ENCODE measurements around the gene RIN1.

RIN1 gene

GRCh38 chr11:66332371-66333219, 3.6 kb downstream of the RIN1 start:
- no peak overlapping the region for H2BK15ac ChIP-seq (replicated peaks; ENCODE audit: low read depth)
- no peaks in the 10 kb centered on the region for H3K36me3 ChIP-seq (ENCODE audit: control insufficient read depth, insufficient read depth, low read length)
- no peak overlapping the region for H3K4me2 ChIP-seq (ENCODE audit: low read length)
- no peak overlapping the region for H4K8ac ChIP-seq (ENCODE audit: low read depth, low read length)
- H3K27me3 ChIP-seq (ENCODE audit: insufficient read depth, low read length, poor library complexity), result no peaks in the 10 kb centered on the region
- H3K27ac ChIP-seq (ENCODE audit: low read depth, low read length), result no peak overlapping the region
- H2BK120ac ChIP-seq (ENCODE audit: low read depth, low read length), result no peak overlapping the region
- H2BK5ac ChIP-seq (ENCODE audit: low read length), result no peak overlapping the region
- no peak overlapping the region for H3K9ac ChIP-seq (ENCODE audit: low read length)
- H3K4me1 ChIP-seq (ENCODE audit: control insufficient read depth, low read depth, low read length), result peaks cover 6% of the 10 kb centered on the region
- H3K4ac ChIP-seq (ENCODE audit: low read depth, low read length), result no peak overlapping the region
- no peak overlapping the region for H3K18ac ChIP-seq (ENCODE audit: low read length)
- WGBS (ENCODE audit: extremely low coverage, insufficient coverage, low lambda C conversion rate), result no CpG with 5 or more reads among the region's 18 CpGs
- no peaks in the 10 kb centered on the region for H3K79me1 ChIP-seq (ENCODE audit: low read length)
- H3K4me3 ChIP-seq (ENCODE audit: low read length), result no peak overlapping the region
- no peak overlapping the region for H3K23ac ChIP-seq (ENCODE audit: low read length)
- no peaks in the 10 kb centered on the region for H3K79me2 ChIP-seq (ENCODE audit: control insufficient read depth, insufficient read depth, low read length)
- no peak overlapping the region for H2AK5ac ChIP-seq (ENCODE audit: low read length)
- no peak overlapping the region for H3K56ac ChIP-seq (ENCODE audit: low read length)
- no peak overlapping the region for H4K5ac ChIP-seq (ENCODE audit: low read length)
- no peak for DNase-seq

GRCh38 chr11:66331542-66332370, 4.5 kb downstream of the RIN1 start:
- Histone ChIP-seq H3K56ac (ENCODE audit: low read length) (no peak overlapping the region), H3K4me1 (ENCODE audit: control insufficient read depth, low read depth, low read length) (peaks cover 6% of the 10 kb centered on the region), H2BK15ac (replicated peaks; ENCODE audit: low read depth) (no peak overlapping the region), H3K23ac (ENCODE audit: low read length) (no peak overlapping the region), H3K79me2 (ENCODE audit: control insufficient read depth, insufficient read depth, low read length) (no peaks in the 10 kb centered on the region), H3K18ac (ENCODE audit: low read length) (no peak overlapping the region), H2BK120ac (ENCODE audit: low read depth, low read length) (no peak overlapping the region), H2AK5ac (ENCODE audit: low read length) (no peak overlapping the region), H3K36me3 (ENCODE audit: control insufficient read depth, insufficient read depth, low read length) (no peaks in the 10 kb centered on the region), H3K4me3 (ENCODE audit: low read length) (no peak overlapping the region), H3K9ac (ENCODE audit: low read length) (no peak overlapping the region), H2BK5ac (ENCODE audit: low read length) (no peak overlapping the region), H3K27me3 (ENCODE audit: insufficient read depth, low read length, poor library complexity) (no peaks in the 10 kb centered on the region), H3K4ac (ENCODE audit: low read depth, low read length) (no peak overlapping the region), H4K5ac (ENCODE audit: low read length) (no peak overlapping the region), H3K4me2 (ENCODE audit: low read length) (no peak overlapping the region), H3K27ac (ENCODE audit: low read depth, low read length) (no peak overlapping the region), H3K79me1 (ENCODE audit: low read length) (no peaks in the 10 kb centered on the region), H4K8ac (ENCODE audit: low read depth, low read length) (no peak overlapping the region)
- WGBS (ENCODE audit: extremely low coverage, insufficient coverage, low lambda C conversion rate), result no CpG with 5 or more reads among the region's 12 CpGs
- DNase-seq, result no peak

GRCh38 chr11:66330931-66331330, 5.3 kb downstream of the RIN1 start:
- H2BK120ac ChIP-seq (ENCODE audit: low read depth, low read length), result no peak overlapping the region
- no peak for DNase-seq
- H2AK5ac ChIP-seq (ENCODE audit: low read length), result no peak overlapping the region
- H3K36me3 ChIP-seq (ENCODE audit: control insufficient read depth, insufficient read depth, low read length), result no peaks in the 10 kb centered on the region
- no peak overlapping the region for H3K4me3 ChIP-seq (ENCODE audit: low read length)
- no peaks in the 10 kb centered on the region for H3K27me3 ChIP-seq (ENCODE audit: insufficient read depth, low read length, poor library complexity)
- H3K56ac ChIP-seq (ENCODE audit: low read length), result no peak overlapping the region
- no peak overlapping the region for H3K27ac ChIP-seq (ENCODE audit: low read depth, low read length)
- no peak overlapping the region for H3K4ac ChIP-seq (ENCODE audit: low read depth, low read length)
- H3K79me2 ChIP-seq (ENCODE audit: control insufficient read depth, insufficient read depth, low read length), result no peaks in the 10 kb centered on the region
- no peak overlapping the region for H4K8ac ChIP-seq (ENCODE audit: low read depth, low read length)
- no peak overlapping the region for H3K23ac ChIP-seq (ENCODE audit: low read length)
- peaks cover 6% of the 10 kb centered on the region for H3K4me1 ChIP-seq (ENCODE audit: control insufficient read depth, low read depth, low read length)
- no peak overlapping the region for H3K4me2 ChIP-seq (ENCODE audit: low read length)
- no peak overlapping the region for H3K18ac ChIP-seq (ENCODE audit: low read length)
- H3K79me1 ChIP-seq (ENCODE audit: low read length), result no peaks in the 10 kb centered on the region
- H3K9ac ChIP-seq (ENCODE audit: low read length), result no peak overlapping the region
- WGBS (ENCODE audit: extremely low coverage, insufficient coverage, low lambda C conversion rate), result no CpG with 5 or more reads among the region's 10 CpGs
- no peak overlapping the region for H2BK15ac ChIP-seq (replicated peaks; ENCODE audit: low read depth)
- H2BK5ac ChIP-seq (ENCODE audit: low read length), result no peak overlapping the region
- H4K5ac ChIP-seq (ENCODE audit: low read length), result no peak overlapping the region

- H4K8ac ChIP-seq (ENCODE audit: low read depth, low read length), result no peak overlapping the region
- WGBS (ENCODE audit: extremely low coverage, insufficient coverage, low lambda C conversion rate), result no CpG with 5 or more reads among the region's 3 CpGs
- no peak overlapping the region for H4K5ac ChIP-seq (ENCODE audit: low read length)
- H3K9ac ChIP-seq (ENCODE audit: low read length), result no peak overlapping the region
- no peak overlapping the region for H3K4me2 ChIP-seq (ENCODE audit: low read length)
- no peak overlapping the region for H3K27ac ChIP-seq (ENCODE audit: low read depth, low read length)
- no peaks in the 10 kb centered on the region for H3K79me2 ChIP-seq (ENCODE audit: control insufficient read depth, insufficient read depth, low read length)
- no peak overlapping the region for H2BK15ac ChIP-seq (replicated peaks; ENCODE audit: low read depth)
- H3K4me1 ChIP-seq (ENCODE audit: control insufficient read depth, low read depth, low read length), result peaks cover 8% of the 10 kb centered on the region
- H3K56ac ChIP-seq (ENCODE audit: low read length), result no peak overlapping the region
- no peak overlapping the region for H2BK120ac ChIP-seq (ENCODE audit: low read depth, low read length)
- no peaks in the 10 kb centered on the region for H3K36me3 ChIP-seq (ENCODE audit: control insufficient read depth, insufficient read depth, low read length)
- H3K27me3 ChIP-seq (ENCODE audit: insufficient read depth, low read length, poor library complexity), result no peaks in the 10 kb centered on the region
- DNase-seq, result no peak
- no peaks in the 10 kb centered on the region for H3K79me1 ChIP-seq (ENCODE audit: low read length)
- H3K4me3 ChIP-seq (ENCODE audit: low read length), result no peak overlapping the region
- no peak overlapping the region for H2BK5ac ChIP-seq (ENCODE audit: low read length)
- H3K4ac ChIP-seq (ENCODE audit: low read depth, low read length), result no peak overlapping the region
- no peak overlapping the region for H3K18ac ChIP-seq (ENCODE audit: low read length)
- H3K23ac ChIP-seq (ENCODE audit: low read length), result no peak overlapping the region
- H2AK5ac ChIP-seq (ENCODE audit: low read length), result no peak overlapping the region
Measured at GRCh38 chr11:66329165-66329673, 7.0 kb downstream of the RIN1 start.

- Histone ChIP-seq H3K27ac (ENCODE audit: low read depth, low read length) (peak overlapping the region; percentile 2), H3K79me1 (ENCODE audit: low read length) (no peaks in the 10 kb centered on the region), H4K5ac (ENCODE audit: low read length) (no peak overlapping the region), H3K9ac (ENCODE audit: low read length) (peak overlapping the region; percentile 50), H3K56ac (ENCODE audit: low read length) (peak overlapping the region; percentile 81), H3K4me1 (ENCODE audit: control insufficient read depth, low read depth, low read length) (peaks cover 8% of the 10 kb centered on the region), H2BK5ac (ENCODE audit: low read length) (peak overlapping the region; percentile 43), H3K18ac (ENCODE audit: low read length) (no peak overlapping the region), H2BK120ac (ENCODE audit: low read depth, low read length) (no peak overlapping the region), H4K8ac (ENCODE audit: low read depth, low read length) (no peak overlapping the region), H2AK5ac (ENCODE audit: low read length) (no peak overlapping the region), H3K27me3 (ENCODE audit: insufficient read depth, low read length, poor library complexity) (no peaks in the 10 kb centered on the region), H2BK15ac (replicated peaks; ENCODE audit: low read depth) (no peak overlapping the region), H3K36me3 (ENCODE audit: control insufficient read depth, insufficient read depth, low read length) (no peaks in the 10 kb centered on the region), H3K4ac (ENCODE audit: low read depth, low read length) (no peak overlapping the region), H3K23ac (ENCODE audit: low read length) (no peak overlapping the region), H3K4me2 (ENCODE audit: low read length) (peak overlapping the region; percentile 14), H3K4me3 (ENCODE audit: low read length) (no peak overlapping the region), H3K79me2 (ENCODE audit: control insufficient read depth, insufficient read depth, low read length) (no peaks in the 10 kb centered on the region)
- no CpG with 5 or more reads among the region's 19 CpGs for WGBS (ENCODE audit: extremely low coverage, insufficient coverage, low lambda C conversion rate)
- DNase-seq, result peak; percentile 93
Measured at GRCh38 chr11:66328302-66329144, 7.7 kb downstream of the RIN1 start.
